Measurements from ENCODE around the gene TNF.

The TNF gene

GRCh38 chr6:31578184-31579118 lies 3.1 kb downstream of the TNF start:
- H3K4me3 ChIP-seq (replicated peaks; ENCODE audit: low read depth, low read length): no peak overlapping the region
- DNase-seq (ENCODE audit: low read depth): no peak
- TF ChIP-seq CTCF (IDR thresholded peaks at IDR 0.05; ENCODE audit: low read length, missing control alignments): no peak

DNA sequence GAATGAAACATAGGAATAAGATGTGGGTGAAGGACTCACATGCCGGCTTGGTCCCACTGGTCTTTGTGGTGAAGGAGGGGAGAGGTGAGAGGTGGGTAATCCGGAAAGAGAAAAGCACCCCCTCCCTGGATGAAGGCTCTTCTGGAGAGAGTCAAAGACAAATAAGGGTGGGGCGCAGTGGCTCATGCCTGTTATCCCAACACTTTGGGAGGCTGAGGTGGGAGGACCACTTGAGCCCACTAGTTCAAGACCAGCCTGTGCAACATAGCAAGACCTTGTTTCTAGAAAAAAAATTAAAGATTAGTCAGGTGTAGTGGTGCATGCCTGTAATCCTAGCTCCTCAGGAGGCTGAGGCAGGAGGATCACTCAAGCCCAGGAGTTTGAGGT lies 3.7 kb downstream of the TNF start:
- DNase-seq (ENCODE audit: low read depth): no peak
- no peak overlapping the region for H3K4me3 ChIP-seq (replicated peaks; ENCODE audit: low read depth, low read length)
- TF ChIP-seq CTCF (IDR thresholded peaks at IDR 0.05; ENCODE audit: low read length, missing control alignments): no peak

GRCh38 chr6:31579546-31580437 lies 4.4 kb downstream of the TNF start:
- no peak overlapping the region for H3K4me3 ChIP-seq (replicated peaks; ENCODE audit: low read depth, low read length)
- DNase-seq (ENCODE audit: low read depth): no peak
- TF ChIP-seq CTCF (IDR thresholded peaks at IDR 0.05; ENCODE audit: low read length, missing control alignments): no peak

- no peak for DNase-seq (ENCODE audit: low read depth)
- no peak for TF ChIP-seq CTCF (IDR thresholded peaks at IDR 0.05; ENCODE audit: low read length, missing control alignments)
- H3K4me3 ChIP-seq (replicated peaks; ENCODE audit: low read depth, low read length): peak overlapping the region; percentile 86
Measured at GRCh38 chr6:31580438-31580740, 5.0 kb downstream of the TNF start.

DNA sequence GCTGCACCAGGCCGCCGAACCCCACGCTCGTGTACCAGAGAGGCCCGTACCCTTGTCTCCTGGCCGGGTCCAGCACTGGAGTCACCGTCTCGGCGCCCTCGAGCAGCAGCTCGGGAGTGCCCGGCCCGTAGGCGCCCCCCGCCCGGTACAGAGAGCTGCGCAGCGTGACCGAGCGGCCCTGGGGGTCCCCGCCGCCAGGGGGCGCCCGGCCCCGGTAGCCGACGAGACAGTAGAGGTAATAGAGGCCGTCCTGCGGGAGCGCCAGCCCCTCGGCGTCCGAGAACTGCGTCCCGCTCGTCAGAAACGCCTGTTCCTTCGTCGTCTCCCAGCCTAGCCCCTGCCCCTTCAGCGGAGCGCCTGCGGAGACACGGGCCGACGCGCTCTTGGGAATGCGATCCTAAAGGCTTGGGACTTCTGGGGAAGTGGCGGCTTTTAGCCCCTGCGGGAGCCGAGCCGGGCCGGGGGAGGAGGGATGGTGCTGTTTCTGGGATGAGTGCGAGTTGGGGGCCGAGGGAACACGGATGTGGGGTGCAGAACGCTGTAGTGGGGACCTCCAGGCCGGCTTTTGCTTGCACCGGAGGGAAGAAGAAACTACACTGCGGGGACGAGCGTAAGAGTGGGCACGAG lies 5.6 kb downstream of the TNF start:
- peak; percentile 64 for TF ChIP-seq CTCF (IDR thresholded peaks at IDR 0.05; ENCODE audit: low read length, missing control alignments)
- H3K4me3 ChIP-seq (replicated peaks; ENCODE audit: low read depth, low read length): peak overlapping the region; percentile 86
- peak; percentile 82 for DNase-seq (ENCODE audit: low read depth)

DNA sequence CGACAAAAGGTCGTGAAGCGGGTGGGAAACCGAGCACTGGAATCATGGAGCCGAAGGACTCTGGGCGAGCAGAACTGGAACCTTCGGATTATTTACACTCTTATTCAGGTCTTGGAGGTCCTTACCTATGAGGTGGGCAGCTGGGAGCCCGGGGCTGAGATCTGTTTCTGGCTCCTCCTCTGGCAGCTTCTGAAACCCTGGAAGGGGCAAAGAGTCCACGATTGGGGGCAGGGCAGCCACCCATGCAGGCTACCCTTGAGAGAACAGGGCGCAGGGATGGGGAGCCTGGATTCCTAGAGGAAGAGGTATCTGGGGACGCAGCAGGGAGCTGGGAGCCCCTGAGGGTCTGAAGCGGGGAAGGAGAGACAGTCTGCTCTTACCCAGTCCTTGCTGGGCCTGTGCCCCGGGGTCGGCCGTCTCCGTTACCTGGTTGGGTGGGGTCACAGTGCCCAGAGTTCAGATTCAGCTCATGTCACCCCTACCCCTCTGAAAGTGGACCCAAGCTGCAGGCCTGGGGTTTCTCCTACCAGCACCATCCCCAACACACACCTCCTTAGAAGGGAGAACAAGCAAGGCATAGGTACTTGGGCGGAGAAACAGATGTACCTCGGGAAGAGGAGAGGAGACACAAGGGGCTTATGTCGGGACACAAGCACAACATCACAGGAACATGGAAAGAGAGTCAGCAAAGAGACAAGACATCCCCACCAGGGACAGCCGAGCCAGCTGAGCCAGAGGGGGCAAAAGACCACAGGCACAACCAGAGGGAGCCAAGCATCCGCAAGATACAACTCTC lies 6.3 kb downstream of the TNF start:
- peak overlapping the region; percentile 86 for H3K4me3 ChIP-seq (replicated peaks; ENCODE audit: low read depth, low read length)
- DNase-seq (ENCODE audit: low read depth): no peak

More for the DNA sequence above, 6.3 kb downstream of the TNF start:
- TF ChIP-seq CTCF (IDR thresholded peaks at IDR 0.05; ENCODE audit: low read length, missing control alignments): no peak

Measured in fibroblast of pulmonary artery (primary cell).